ENCODE data around the gene TSPEAR. TPM values are rescaled to one million over a fixed set of nuclear protein-coding genes. Genes with fewer than 3 reads are reported as not detected.

The TSPEAR gene
- total RNA-seq, 1 donor from 2014 or later: not detected

Small RNA genes lying within 50 kb of the gene (small RNA-seq; reads per million reads assigned to genes)
- not detected for gene KRTAP12-6P

Other genes with a start within 250 kb of the TSPEAR start
- gene KRTAP10-1, start 171.4 kb downstream of the TSPEAR start, total RNA-seq: not detected
- not detected for gene KRTAP10-2, start 160.1 kb downstream of the TSPEAR start, total RNA-seq
- gene KRTAP10-3, start 152.8 kb downstream of the TSPEAR start, total RNA-seq: not detected
- not detected for gene KRTAP10-4, start 137.8 kb downstream of the TSPEAR start, total RNA-seq
- gene KRTAP10-5, start 131.0 kb downstream of the TSPEAR start, total RNA-seq: not detected
- not detected for gene KRTAP10-6, start 119.1 kb downstream of the TSPEAR start, total RNA-seq
- gene KRTAP10-7, start 111.0 kb downstream of the TSPEAR start, total RNA-seq: not detected
- gene KRTAP10-8, start 99.5 kb downstream of the TSPEAR start, total RNA-seq: not detected
- not detected for gene KRTAP10-9, start 84.5 kb downstream of the TSPEAR start, total RNA-seq
- gene KRTAP10-10, start 74.2 kb downstream of the TSPEAR start, total RNA-seq: not detected
- not detected for gene KRTAP10-11, start 65.2 kb downstream of the TSPEAR start, total RNA-seq
- gene KRTAP12-4, start 56.9 kb downstream of the TSPEAR start, total RNA-seq: not detected
- gene KRTAP12-3, start 53.6 kb downstream of the TSPEAR start, total RNA-seq: not detected
- not detected for gene KRTAP12-2, start 44.6 kb downstream of the TSPEAR start, total RNA-seq
- gene KRTAP12-1, start 29.4 kb downstream of the TSPEAR start, total RNA-seq: not detected
- gene KRTAP10-12, start 14.4 kb downstream of the TSPEAR start, total RNA-seq: not detected
- 61.8 TPM for gene UBE2G2, start 90.2 kb upstream of the TSPEAR start, total RNA-seq
- gene SUMO3, start 106.5 kb upstream of the TSPEAR start, total RNA-seq: 46.3 TPM
- gene PTTG1IP, start 162.1 kb upstream of the TSPEAR start, total RNA-seq: 82.4 TPM
- gene ITGB2, start 209.3 kb upstream of the TSPEAR start, total RNA-seq: 9.2 TPM
- 6.1 TPM for gene SLX9, start 228.5 kb upstream of the TSPEAR start, total RNA-seq

Measured in occipital lobe (tissue), 2 donors.